ENCODE measurements around the gene NSUN7. TPM values are rescaled to one million over a fixed set of nuclear protein-coding genes. Genes with fewer than 3 reads are reported as not detected.

The NSUN7 gene
- total and polyA plus RNA-seq, 2 donors: 1.2 to 9.0 TPM

GRCh38 chr4:40747207-40747835 is 2.4 kb upstream of the NSUN7 start:
- no peaks in the 10 kb centered on the region for H3K36me3 ChIP-seq (ENCODE audit: insufficient read depth)
- 62% methylated on average over 2 of the region's 2 CpGs for WGBS
- no peak for DNase-seq (ENCODE audit: extremely low spot score)
- no peak overlapping the region for H3K4me3 ChIP-seq (ENCODE audit: low read depth, low read length)
- H3K27ac ChIP-seq (ENCODE audit: low read depth): no peak overlapping the region
- H3K4me1 ChIP-seq (ENCODE audit: insufficient read depth): no peaks in the 10 kb centered on the region

- no peaks in the 10 kb centered on the region for H3K36me3 ChIP-seq (ENCODE audit: insufficient read depth)
- 13% methylated on average over 30 of the region's 30 CpGs for WGBS
- peak; percentile 11 for DNase-seq (ENCODE audit: extremely low spot score)
- no peak overlapping the region for H3K27ac ChIP-seq (ENCODE audit: low read depth)
- peak overlapping the region; percentile 49 for H3K4me3 ChIP-seq (ENCODE audit: low read depth, low read length)
- H3K4me1 ChIP-seq (ENCODE audit: insufficient read depth): no peaks in the 10 kb centered on the region
These were observed 905 bp downstream of the NSUN7 start for GRCh38 chr4:40750461-40751258.

- no peak for DNase-seq (ENCODE audit: extremely low spot score)
- Histone ChIP-seq H3K4me1 (ENCODE audit: insufficient read depth) (no peaks in the 10 kb centered on the region), H3K4me3 (ENCODE audit: low read depth, low read length) (no peak overlapping the region), H3K27ac (ENCODE audit: low read depth) (no peak overlapping the region), H3K36me3 (ENCODE audit: insufficient read depth) (no peaks in the 10 kb centered on the region)
- WGBS: 90% methylated on average over 4 of the region's 4 CpGs
These were observed 5.9 kb downstream of the NSUN7 start for GRCh38 chr4:40755616-40756015.

- 81% methylated on average over 3 of the region's 3 CpGs for WGBS
- Histone ChIP-seq H3K4me1 (ENCODE audit: insufficient read depth) (no peaks in the 10 kb centered on the region), H3K27ac (ENCODE audit: low read depth) (no peak overlapping the region), H3K36me3 (ENCODE audit: insufficient read depth) (no peaks in the 10 kb centered on the region), H3K4me3 (ENCODE audit: low read depth, low read length) (no peak overlapping the region)
- DNase-seq (ENCODE audit: extremely low spot score): no peak
These were observed 13.5 kb downstream of the NSUN7 start for GRCh38 chr4:40763228-40763716.

GRCh38 chr4:40769266-40769665 is 19.5 kb downstream of the NSUN7 start:
- Histone ChIP-seq H3K4me3 (ENCODE audit: low read depth, low read length) (no peak overlapping the region), H3K4me1 (ENCODE audit: insufficient read depth) (no peaks in the 10 kb centered on the region), H3K27ac (ENCODE audit: low read depth) (no peak overlapping the region), H3K36me3 (ENCODE audit: insufficient read depth) (no peaks in the 10 kb centered on the region)
- no peak for DNase-seq (ENCODE audit: extremely low spot score)
- WGBS: 48% methylated on average over 1 of the region's 1 CpG

- no peaks in the 10 kb centered on the region for H3K36me3 ChIP-seq (ENCODE audit: insufficient read depth)
- WGBS: 98% methylated on average over 1 of the region's 1 CpG
- H3K4me3 ChIP-seq (ENCODE audit: low read depth, low read length): no peak overlapping the region
- no peaks in the 10 kb centered on the region for H3K4me1 ChIP-seq (ENCODE audit: insufficient read depth)
- DNase-seq (ENCODE audit: extremely low spot score): no peak
- no peak overlapping the region for H3K27ac ChIP-seq (ENCODE audit: low read depth)
These were observed 28.3 kb downstream of the NSUN7 start for GRCh38 chr4:40778090-40778489.

- Histone ChIP-seq H3K4me1 (ENCODE audit: insufficient read depth) (no peaks in the 10 kb centered on the region), H3K27ac (ENCODE audit: low read depth) (no peak overlapping the region), H3K4me3 (ENCODE audit: low read depth, low read length) (no peak overlapping the region), H3K36me3 (ENCODE audit: insufficient read depth) (no peaks in the 10 kb centered on the region)
- no peak for DNase-seq (ENCODE audit: extremely low spot score)
- WGBS: 93% methylated on average over 2 of the region's 2 CpGs
These were observed 33.1 kb downstream of the NSUN7 start for GRCh38 chr4:40782876-40783275.

- WGBS: 96% methylated on average over 12 of the region's 12 CpGs
- Histone ChIP-seq H3K4me3 (ENCODE audit: low read depth, low read length) (no peak overlapping the region), H3K4me1 (ENCODE audit: insufficient read depth) (no peaks in the 10 kb centered on the region), H3K27ac (ENCODE audit: low read depth) (no peak overlapping the region), H3K36me3 (ENCODE audit: insufficient read depth) (no peaks in the 10 kb centered on the region)
- DNase-seq (ENCODE audit: extremely low spot score): no peak
These were observed 36.0 kb downstream of the NSUN7 start for GRCh38 chr4:40785727-40786126.

GRCh38 chr4:40788331-40788730 is 38.6 kb downstream of the NSUN7 start:
- 72% methylated on average over 2 of the region's 2 CpGs for WGBS
- DNase-seq (ENCODE audit: extremely low spot score): no peak
- Histone ChIP-seq H3K27ac (ENCODE audit: low read depth) (no peak overlapping the region), H3K4me1 (ENCODE audit: insufficient read depth) (no peaks in the 10 kb centered on the region), H3K4me3 (ENCODE audit: low read depth, low read length) (no peak overlapping the region), H3K36me3 (ENCODE audit: insufficient read depth) (no peaks in the 10 kb centered on the region)

GRCh38 chr4:40789031-40789430 is 39.3 kb downstream of the NSUN7 start:
- WGBS: 56% methylated on average over 1 of the region's 1 CpG
- DNase-seq (ENCODE audit: extremely low spot score): no peak
- Histone ChIP-seq H3K27ac (ENCODE audit: low read depth) (no peak overlapping the region), H3K4me3 (ENCODE audit: low read depth, low read length) (no peak overlapping the region), H3K4me1 (ENCODE audit: insufficient read depth) (no peaks in the 10 kb centered on the region), H3K36me3 (ENCODE audit: insufficient read depth) (no peaks in the 10 kb centered on the region)

- H3K4me3 ChIP-seq (ENCODE audit: low read depth, low read length): no peak overlapping the region
- no peak for DNase-seq (ENCODE audit: extremely low spot score)
- no peaks in the 10 kb centered on the region for H3K36me3 ChIP-seq (ENCODE audit: insufficient read depth)
- 85% methylated on average over 3 of the region's 3 CpGs for WGBS
- no peaks in the 10 kb centered on the region for H3K4me1 ChIP-seq (ENCODE audit: insufficient read depth)
- no peak overlapping the region for H3K27ac ChIP-seq (ENCODE audit: low read depth)
These were observed 40.0 kb downstream of the NSUN7 start for GRCh38 chr4:40789771-40790170.

- 86% methylated on average over 3 of the region's 3 CpGs for WGBS
- Histone ChIP-seq H3K27ac (ENCODE audit: low read depth) (no peak overlapping the region), H3K4me3 (ENCODE audit: low read depth, low read length) (no peak overlapping the region), H3K4me1 (ENCODE audit: insufficient read depth) (no peaks in the 10 kb centered on the region), H3K36me3 (ENCODE audit: insufficient read depth) (no peaks in the 10 kb centered on the region)
- no peak for DNase-seq (ENCODE audit: extremely low spot score)
These were observed 50.3 kb downstream of the NSUN7 start for GRCh38 chr4:40800064-40800463.

- WGBS: 92% methylated on average over 2 of the region's 2 CpGs
- Histone ChIP-seq H3K4me1 (ENCODE audit: insufficient read depth) (no peaks in the 10 kb centered on the region), H3K36me3 (ENCODE audit: insufficient read depth) (no peaks in the 10 kb centered on the region), H3K4me3 (ENCODE audit: low read depth, low read length) (no peak overlapping the region), H3K27ac (ENCODE audit: low read depth) (no peak overlapping the region)
- no peak for DNase-seq (ENCODE audit: extremely low spot score)
These were observed 54.8 kb downstream of the NSUN7 start for GRCh38 chr4:40804598-40804997.

GRCh38 chr4:40808926-40809457 is 59.2 kb downstream of the NSUN7 start:
- no peak overlapping the region for H3K27ac ChIP-seq (ENCODE audit: low read depth)

More at GRCh38 chr4:40808926-40809457, 59.2 kb downstream of the NSUN7 start:
- no peak for DNase-seq (ENCODE audit: extremely low spot score)
- no peaks in the 10 kb centered on the region for H3K4me1 ChIP-seq (ENCODE audit: insufficient read depth)
- no peaks in the 10 kb centered on the region for H3K36me3 ChIP-seq (ENCODE audit: insufficient read depth)
- WGBS: 80% methylated on average over 8 of the region's 8 CpGs
- no peak overlapping the region for H3K4me3 ChIP-seq (ENCODE audit: low read depth, low read length)

Measured in urinary bladder (tissue), 4 donors.